ENCODE measurements around the gene CPA1.

Gene CPA1

DNA sequence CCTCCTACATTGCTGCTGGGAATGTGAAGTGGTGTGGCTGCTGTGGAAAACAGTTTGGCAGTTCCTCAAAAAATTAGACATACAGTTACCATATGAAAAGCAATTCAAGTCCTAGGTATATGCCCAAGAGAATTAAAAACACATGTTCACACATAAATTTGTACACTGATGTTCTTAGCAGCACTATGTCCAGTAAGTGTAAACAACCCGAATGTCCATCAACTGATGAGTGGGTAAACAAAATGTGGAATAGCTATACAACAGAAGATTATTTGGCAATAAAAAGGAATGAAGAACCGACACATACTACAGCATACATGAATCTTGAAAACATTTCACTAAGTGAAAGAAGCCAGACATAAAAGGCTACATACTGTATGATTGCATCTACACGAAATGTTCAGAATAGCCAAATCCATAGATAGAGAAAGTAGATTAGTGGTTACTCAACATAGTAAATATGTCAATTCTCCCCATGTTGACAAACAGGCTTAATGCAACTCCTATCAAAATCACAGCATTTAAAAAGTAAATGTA, 43.3 kb downstream of the CPA1 start:
- TF ChIP-seq CTCF (conservative IDR thresholded peaks at IDR 0.05; ENCODE audit: low read depth, low read length), result no peak

GRCh38 chr7:130425796-130426195, 45.5 kb downstream of the CPA1 start:
- TF ChIP-seq CTCF (conservative IDR thresholded peaks at IDR 0.05; ENCODE audit: low read depth, low read length), result no peak
- DNase-seq (ENCODE audit: low read depth), result no peak
- H3K4me3 ChIP-seq (ENCODE audit: low read length), result no peak overlapping the region

More for the DNA sequence above, 43.3 kb downstream of the CPA1 start:
- DNase-seq (ENCODE audit: low read depth), result no peak
- H3K4me3 ChIP-seq (ENCODE audit: low read length), result no peak overlapping the region

- DNase-seq (ENCODE audit: low read depth), result no peak
Measured at GRCh38 chr7:130426564-130426963, 46.3 kb downstream of the CPA1 start.

DNA sequence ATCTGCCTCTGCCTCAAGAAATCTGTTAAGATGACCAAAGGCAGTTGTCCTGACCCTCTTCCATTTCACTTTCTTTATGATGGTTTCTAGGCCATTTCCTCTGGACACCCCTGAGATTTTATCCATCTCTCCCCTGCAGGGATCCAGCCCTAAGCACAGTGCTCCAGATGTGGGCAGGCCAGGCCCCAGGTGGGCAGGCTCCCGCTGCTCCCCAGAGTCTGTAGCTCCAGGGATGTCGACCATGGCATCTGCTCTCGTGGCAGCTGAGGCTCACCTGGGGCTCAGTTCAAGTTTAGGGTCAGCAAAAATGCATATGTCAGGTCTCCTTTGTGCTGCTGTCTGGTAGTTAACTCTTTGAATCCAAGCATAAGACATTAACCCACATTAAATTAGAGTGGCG, 48.7 kb downstream of the CPA1 start:
- no peak for DNase-seq (ENCODE audit: low read depth)
- TF ChIP-seq CTCF (conservative IDR thresholded peaks at IDR 0.05; ENCODE audit: low read depth, low read length), result no peak

More at GRCh38 chr7:130426564-130426963, 46.3 kb downstream of the CPA1 start:
- no peak for TF ChIP-seq CTCF (conservative IDR thresholded peaks at IDR 0.05; ENCODE audit: low read depth, low read length)
- no peak overlapping the region for H3K4me3 ChIP-seq (ENCODE audit: low read length)

GRCh38 chr7:130430115-130430514, 49.8 kb downstream of the CPA1 start:
- DNase-seq (ENCODE audit: low read depth), result no peak
- H3K4me3 ChIP-seq (ENCODE audit: low read length), result no peak overlapping the region
- TF ChIP-seq CTCF (conservative IDR thresholded peaks at IDR 0.05; ENCODE audit: low read depth, low read length), result no peak

More for the DNA sequence above, 48.7 kb downstream of the CPA1 start:
- H3K4me3 ChIP-seq (ENCODE audit: low read length), result no peak overlapping the region

- no peak for TF ChIP-seq CTCF (conservative IDR thresholded peaks at IDR 0.05; ENCODE audit: low read depth, low read length)
- no peak for DNase-seq (ENCODE audit: low read depth)
- no peak overlapping the region for H3K4me3 ChIP-seq (ENCODE audit: low read length)
Measured at GRCh38 chr7:130430841-130431666, 50.8 kb downstream of the CPA1 start.

DNA sequence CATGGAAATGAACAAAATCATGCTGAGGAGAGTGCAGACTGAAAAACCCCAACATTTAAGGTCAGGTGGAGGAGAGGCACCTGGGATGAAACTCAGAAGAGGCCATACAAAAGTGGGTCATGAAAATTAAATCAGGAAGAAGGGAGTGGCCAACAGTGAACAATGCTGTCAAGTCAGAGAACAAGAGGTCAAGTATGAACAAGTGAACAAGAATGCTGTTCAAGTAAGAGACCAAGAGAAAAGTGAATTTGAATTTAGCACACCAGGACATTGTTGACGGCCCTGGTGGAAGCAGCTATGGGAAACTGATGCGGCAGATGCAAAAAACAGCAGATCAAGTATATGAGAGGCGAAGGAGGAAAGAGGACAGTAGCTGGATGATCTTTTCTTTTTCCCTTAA, 52.6 kb downstream of the CPA1 start:
- no peak for DNase-seq (ENCODE audit: low read depth)
- H3K4me3 ChIP-seq (ENCODE audit: low read length), result no peak overlapping the region
- TF ChIP-seq CTCF (conservative IDR thresholded peaks at IDR 0.05; ENCODE audit: low read depth, low read length), result no peak
